Neural progenitor cell (in vitro differentiated cells): ENCODE data around the gene ADIG. TPM values are rescaled to one million over a fixed set of nuclear protein-coding genes. Genes with fewer than 3 reads are reported as not detected.

Source experiments
- DNase-seq: peaks from one replicate; pipeline ENCODE4 v3.0.0-alpha.2; 2016; ENCODE audit warnings: low spot score
- H2AFZ ChIP-seq: fragments of 200-600 bp; sonication (generic); replicated peaks from 2 replicates; pipeline ENCODE4 v1.6.1; 2016; ENCODE audit warnings: antibody characterized with exemption
- H3F3A ChIP-seq: fragments of 200-600 bp; sonication (generic); 2 replicates; pipeline ENCODE4 v1.6.1; 2016; ENCODE audit warnings: antibody characterized with exemption, low read depth
- H3K27ac ChIP-seq: fragments of 200-600 bp; sonication (generic); 2 replicates; pipeline ENCODE4 v1.5.1; 2016; ENCODE audit warnings: mild to moderate bottlenecking
- H3K27me3 ChIP-seq: fragments of 200-600 bp; sonication (generic); 2 replicates; pipeline ENCODE4 v1.6.1; 2016; ENCODE audit warnings: mild to moderate bottlenecking, moderate library complexity
- H3K36me3 ChIP-seq: fragments of 200-600 bp; sonication (generic); 2 replicates; pipeline ENCODE4 v1.5.1; 2016
- H3K4me1 ChIP-seq: fragments of 200-600 bp; sonication (generic); 2 replicates; pipeline ENCODE4 v1.6.1; 2016; ENCODE audit warnings: mixed run types
- H3K4me2 ChIP-seq: fragments of 200-600 bp; sonication (generic); 2 replicates; pipeline ENCODE4 v1.6.1; 2016
- H3K4me3 ChIP-seq: fragments of 200-600 bp; sonication (generic); 2 replicates; pipeline ENCODE4 v1.5.1; 2016
- H3K79me2 ChIP-seq: fragments of 200-600 bp; sonication (generic); 2 replicates; pipeline ENCODE4 v1.6.1; 2016; ENCODE audit warnings: low read depth
- H3K9ac ChIP-seq: fragments of 200-600 bp; sonication (generic); 2 replicates; pipeline ENCODE4 v1.6.1; 2016
- H3K9me3 ChIP-seq: fragments of 200-600 bp; sonication (generic); 2 replicates; pipeline ENCODE4 v1.5.1; 2016; ENCODE audit warnings: low read depth
- H4K20me1 ChIP-seq: fragments of 200-600 bp; sonication (generic); 2 replicates; pipeline ENCODE4 v1.6.1; 2016; ENCODE audit warnings: low read depth
- H3K27ac Mint-ChIP-seq: 3 replicates; pipeline ENCODE4 v1.8.0; 2021; ENCODE audit warnings: mixed read lengths
- H3K27me3 Mint-ChIP-seq: 2 replicates; pipeline ENCODE4 v1.8.0; 2022; ENCODE audit warnings: low read depth, mild to moderate bottlenecking, inconsistent platforms, moderate library complexity, mixed read lengths; ENCODE audit not compliant: insufficient read depth
- H3K36me3 Mint-ChIP-seq: 3 replicates; pipeline ENCODE4 v1.8.0; 2021; ENCODE audit warnings: mixed read lengths
- H3K4me1 Mint-ChIP-seq: 3 replicates; pipeline ENCODE4 v1.8.0; 2021; ENCODE audit warnings: mixed read lengths
- H3K4me3 Mint-ChIP-seq: 3 replicates; pipeline ENCODE4 v1.8.0; 2021; ENCODE audit warnings: mild to moderate bottlenecking, moderate library complexity, mixed read lengths
- H3K9me3 Mint-ChIP-seq: 3 replicates; pipeline ENCODE4 v1.8.0; 2020; ENCODE audit warnings: mixed read lengths
- CTCF ChIP-seq: fragments of 200-600 bp; sonication (generic); IDR thresholded peaks from 2 replicates; pipeline ENCODE4 v1.5.1; 2017; ENCODE audit warnings: antibody characterized with exemption, mild to moderate bottlenecking
- EZH2 ChIP-seq: fragments of 200-600 bp; sonication (generic); IDR thresholded peaks from 2 replicates; pipeline ENCODE4 v1.6.1; 2017; ENCODE audit warnings: antibody characterized with exemption, mild to moderate bottlenecking, moderate library complexity
- EZH2phosphoT487 ChIP-seq: fragments of 200-600 bp; sonication (generic); IDR thresholded peaks from 2 replicates; pipeline ENCODE4 v1.6.1; 2017; ENCODE audit warnings: antibody characterized with exemption
- total RNA-seq: library from RNA; depleted of rRNA; stranded (reverse); fragments of >200 nt; gene quantifications from 2 replicates; pipeline ENCODE4 v1.2.3, GENCODE V29; 2015; ENCODE audit warnings: low replicate concordance

ADIG gene
- total RNA-seq, 1 donor from 2014 or later: not detected

- Histone ChIP-seq H3K9me3 (no peaks in the 10 kb centered on the region), H3K36me3 (peaks cover 20% of the 10 kb centered on the region), H3K79me2 (no peaks in the 10 kb centered on the region), H3F3A (no peaks in the 10 kb centered on the region), H3K4me1 (no peaks in the 10 kb centered on the region), H3K27me3 (no peaks in the 10 kb centered on the region), H3K27ac (no peak overlapping the region), H4K20me1 (no peaks in the 10 kb centered on the region), H3K4me2 (no peak overlapping the region), H2AFZ (no peak overlapping the region), H3K9ac (no peak overlapping the region), H3K4me3 (no peak overlapping the region)
- H3K4me1 Mint-ChIP-seq: no peaks in the 10 kb centered on the region
- TF ChIP-seq CTCF: no peak
- no peak for TF ChIP-seq EZH2phosphoT487
- TF ChIP-seq EZH2: no peak
- no peaks in the 10 kb centered on the region for H3K9me3 Mint-ChIP-seq
- DNase-seq: no peak
- no peaks in the 10 kb centered on the region for H3K27me3 Mint-ChIP-seq
- H3K27ac Mint-ChIP-seq: no peak overlapping the region
- peaks cover 29% of the 10 kb centered on the region for H3K36me3 Mint-ChIP-seq
- no peak overlapping the region for H3K4me3 Mint-ChIP-seq
Observed at GRCh38 chr20:38557174-38557573, 23.8 kb upstream of the ADIG start.

GRCh38 chr20:38558596-38559360 lies 22.2 kb upstream of the ADIG start:
- Histone ChIP-seq H3K27me3 (no peaks in the 10 kb centered on the region), H3F3A (no peaks in the 10 kb centered on the region), H3K4me2 (no peak overlapping the region), H3K79me2 (no peaks in the 10 kb centered on the region), H3K36me3 (peaks cover 20% of the 10 kb centered on the region), H3K9me3 (no peaks in the 10 kb centered on the region), H2AFZ (no peak overlapping the region), H3K4me1 (no peaks in the 10 kb centered on the region), H3K27ac (no peak overlapping the region), H3K4me3 (no peak overlapping the region), H3K9ac (no peak overlapping the region), H4K20me1 (no peaks in the 10 kb centered on the region)
- Mint-ChIP-seq H3K27me3 (no peaks in the 10 kb centered on the region), H3K27ac (no peak overlapping the region), H3K4me1 (no peaks in the 10 kb centered on the region), H3K36me3 (peaks cover 33% of the 10 kb centered on the region), H3K9me3 (no peaks in the 10 kb centered on the region), H3K4me3 (no peak overlapping the region)
- no peak for TF ChIP-seq CTCF
- no peak for TF ChIP-seq EZH2
- TF ChIP-seq EZH2phosphoT487: no peak
- no peak for DNase-seq

GRCh38 chr20:38559764-38560163 lies 21.2 kb upstream of the ADIG start:
- no peaks in the 10 kb centered on the region for H3K9me3 ChIP-seq
- no peak overlapping the region for H2AFZ ChIP-seq
- H3K27me3 Mint-ChIP-seq: no peaks in the 10 kb centered on the region
- H3K79me2 ChIP-seq: no peaks in the 10 kb centered on the region
- H3K9me3 Mint-ChIP-seq: no peaks in the 10 kb centered on the region
- no peak overlapping the region for H3K27ac ChIP-seq
- no peaks in the 10 kb centered on the region for H3K27me3 ChIP-seq
- no peak overlapping the region for H3K4me3 ChIP-seq
- H3K4me2 ChIP-seq: no peak overlapping the region
- H4K20me1 ChIP-seq: no peaks in the 10 kb centered on the region
- H3F3A ChIP-seq: no peaks in the 10 kb centered on the region
- no peak overlapping the region for H3K4me3 Mint-ChIP-seq
- H3K4me1 Mint-ChIP-seq: no peaks in the 10 kb centered on the region
- H3K36me3 Mint-ChIP-seq: peaks cover 29% of the 10 kb centered on the region
- H3K27ac Mint-ChIP-seq: no peak overlapping the region
- H3K9ac ChIP-seq: no peak overlapping the region
- no peaks in the 10 kb centered on the region for H3K4me1 ChIP-seq
- TF ChIP-seq EZH2phosphoT487 (no peak), EZH2 (no peak), CTCF (no peak)
- H3K36me3 ChIP-seq: peaks cover 17% of the 10 kb centered on the region
- DNase-seq: no peak
